Loucy (cell line): ENCODE results near the gene FSIP1.
A peak's percentile ranks its signal among the peaks of the same experiment; 100 is the strongest.

Experiments used
- H2AFZ ChIP-seq: fragments of 200-600 bp; sonication (generic); 2 replicates; pipeline ENCODE4 v1.6.0; 2016; ENCODE audit warnings: antibody characterized with exemption, mild to moderate bottlenecking, low read length, moderate library complexity
- H3F3A ChIP-seq: fragments of 200-600 bp; 2 replicates; pipeline ENCODE4 v1.6.0; 2016; ENCODE audit warnings: antibody characterized with exemption, low read depth, mild to moderate bottlenecking
- H3K27me3 ChIP-seq: fragments of 200-600 bp; sonication (generic); 2 replicates; pipeline ENCODE4 v1.6.1; 2014; ENCODE audit warnings: low read length, mild to moderate bottlenecking; ENCODE audit not compliant: insufficient read depth, poor library complexity, severe bottlenecking
- H3K36me3 ChIP-seq: fragments of 200-600 bp; sonication (generic); 2 replicates; pipeline ENCODE4 v1.6.1; 2016; ENCODE audit warnings: low read length; ENCODE audit not compliant: insufficient read depth
- H3K4me1 ChIP-seq: fragments of 200-600 bp; sonication (generic); 2 replicates; pipeline ENCODE4 v1.5.1; 2014; ENCODE audit warnings: low read length, mild to moderate bottlenecking; ENCODE audit not compliant: insufficient read depth, poor library complexity, severe bottlenecking
- H3K4me2 ChIP-seq: fragments of 200-600 bp; sonication (generic); 2 replicates; pipeline ENCODE4 v1.6.0; 2014; ENCODE audit warnings: antibody characterized with exemption, low read length, low read depth, mild to moderate bottlenecking; ENCODE audit not compliant: poor library complexity, severe bottlenecking
- H3K4me3 ChIP-seq: fragments of 200-600 bp; sonication (generic); 2 replicates; pipeline ENCODE4 v1.5.1; 2014; ENCODE audit warnings: low read length, mild to moderate bottlenecking, mixed read lengths; ENCODE audit not compliant: poor library complexity, severe bottlenecking
- H3K79me2 ChIP-seq: fragments of 200-600 bp; sonication (generic); 2 replicates; pipeline ENCODE4 v1.6.1; 2014; ENCODE audit warnings: low read length; ENCODE audit not compliant: insufficient read depth
- H3K9ac ChIP-seq: fragments of 200-600 bp; sonication (generic); 2 replicates; pipeline ENCODE4 v1.6.0; 2014; ENCODE audit warnings: mild to moderate bottlenecking, low read depth, low read length, moderate library complexity; ENCODE audit not compliant: poor library complexity, severe bottlenecking
- H3K9me2 ChIP-seq: fragments of 200-600 bp; sonication (generic); replicated peaks from 2 replicates; pipeline ENCODE4 v1.6.1; 2016; ENCODE audit warnings: low read depth, low read length, mixed read lengths
- H3K9me3 ChIP-seq: fragments of 200-600 bp; sonication (generic); 2 replicates; pipeline ENCODE4 v1.6.1; 2014; ENCODE audit warnings: mild to moderate bottlenecking, antibody characterized with exemption, low read length, low read depth; ENCODE audit not compliant: insufficient read depth
- H4K20me1 ChIP-seq: fragments of 200-600 bp; sonication (generic); 2 replicates; pipeline ENCODE4 v1.6.0; 2014; ENCODE audit warnings: antibody characterized with exemption, low read length, mild to moderate bottlenecking; ENCODE audit not compliant: insufficient read depth, poor library complexity, severe bottlenecking
- EZH2phosphoT487 ChIP-seq: fragments of 200-600 bp; IDR thresholded peaks from 2 replicates; pipeline ENCODE4 v1.6.1; 2018; ENCODE audit warnings: antibody characterized with exemption, mild to moderate bottlenecking, moderate library complexity, borderline replicate concordance
- TF ChIP-seq, protein P1 (sequence below): fragments of 200-600 bp; sonication (generic); conservative IDR thresholded peaks from 2 replicates; pipeline ENCODE4 v1.5.1; 2014; ENCODE audit warnings: mild to moderate bottlenecking, antibody characterized with exemption, low read length

FSIP1 gene

DNA sequence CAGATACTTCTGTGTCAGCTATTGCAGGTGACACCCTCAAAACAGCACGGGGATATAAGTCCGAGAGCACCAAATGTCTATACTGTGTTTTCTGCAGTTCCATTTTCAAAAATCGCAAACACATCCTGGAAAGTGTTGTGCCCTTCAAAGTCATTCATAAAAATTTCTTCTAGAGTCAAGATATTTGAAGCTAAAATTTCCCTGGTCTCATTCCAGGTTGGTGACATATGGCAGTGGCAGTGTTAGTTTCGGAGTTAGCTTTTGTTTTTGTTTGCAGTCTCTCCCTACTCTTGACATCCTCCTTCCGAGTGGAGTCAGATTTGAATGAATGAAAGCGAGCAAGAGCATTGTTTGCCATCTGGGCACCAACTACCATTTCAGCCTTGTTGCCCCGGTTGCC lies 3.2 kb upstream of the FSIP1 start:
- Histone ChIP-seq H2AFZ (no peak overlapping the region), H3K4me3 (peak overlapping the region; percentile 81), H3K36me3 (no peaks in the 10 kb centered on the region), H3K79me2 (peaks cover 27% of the 10 kb centered on the region), H3K9me2 (no peaks in the 10 kb centered on the region), H3F3A (no peaks in the 10 kb centered on the region), H3K9ac (peak overlapping the region; percentile 15), H3K9me3 (no peaks in the 10 kb centered on the region), H3K4me2 (peak overlapping the region; percentile 86), H3K4me1 (peaks cover 77% of the 10 kb centered on the region), H3K27me3 (no peaks in the 10 kb centered on the region), H4K20me1 (no peaks in the 10 kb centered on the region)
- no peak for TF ChIP-seq EZH2phosphoT487
- TF ChIP-seq, protein P1, sequence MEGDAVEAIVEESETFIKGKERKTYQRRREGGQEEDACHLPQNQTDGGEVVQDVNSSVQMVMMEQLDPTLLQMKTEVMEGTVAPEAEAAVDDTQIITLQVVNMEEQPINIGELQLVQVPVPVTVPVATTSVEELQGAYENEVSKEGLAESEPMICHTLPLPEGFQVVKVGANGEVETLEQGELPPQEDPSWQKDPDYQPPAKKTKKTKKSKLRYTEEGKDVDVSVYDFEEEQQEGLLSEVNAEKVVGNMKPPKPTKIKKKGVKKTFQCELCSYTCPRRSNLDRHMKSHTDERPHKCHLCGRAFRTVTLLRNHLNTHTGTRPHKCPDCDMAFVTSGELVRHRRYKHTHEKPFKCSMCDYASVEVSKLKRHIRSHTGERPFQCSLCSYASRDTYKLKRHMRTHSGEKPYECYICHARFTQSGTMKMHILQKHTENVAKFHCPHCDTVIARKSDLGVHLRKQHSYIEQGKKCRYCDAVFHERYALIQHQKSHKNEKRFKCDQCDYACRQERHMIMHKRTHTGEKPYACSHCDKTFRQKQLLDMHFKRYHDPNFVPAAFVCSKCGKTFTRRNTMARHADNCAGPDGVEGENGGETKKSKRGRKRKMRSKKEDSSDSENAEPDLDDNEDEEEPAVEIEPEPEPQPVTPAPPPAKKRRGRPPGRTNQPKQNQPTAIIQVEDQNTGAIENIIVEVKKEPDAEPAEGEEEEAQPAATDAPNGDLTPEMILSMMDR, result no peak

DNA sequence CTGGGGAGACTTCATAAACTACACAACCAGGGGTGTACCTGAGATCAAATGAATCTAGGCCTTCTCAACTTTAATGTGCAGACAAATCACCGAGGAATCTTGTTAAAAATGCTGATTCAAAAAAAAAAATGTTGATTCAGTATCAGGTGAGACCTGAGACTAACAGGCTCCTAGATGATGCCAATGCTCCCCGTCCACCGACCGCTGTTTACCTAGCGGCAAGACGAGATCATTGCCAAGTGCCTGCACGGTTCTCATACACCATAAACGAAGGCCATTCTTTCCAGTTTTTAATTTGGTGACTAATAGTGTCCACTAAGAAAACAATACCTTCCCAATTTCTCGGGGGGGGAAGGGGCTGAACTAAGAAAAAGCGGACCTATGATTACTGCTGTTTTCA lies 2.5 kb upstream of the FSIP1 start:
- Histone ChIP-seq H3K27me3 (no peaks in the 10 kb centered on the region), H3K36me3 (no peaks in the 10 kb centered on the region), H3K9me3 (no peaks in the 10 kb centered on the region), H3K4me3 (peak overlapping the region; percentile 81), H3K9ac (peak overlapping the region; percentile 80), H3K9me2 (no peaks in the 10 kb centered on the region), H3K79me2 (peaks cover 27% of the 10 kb centered on the region), H4K20me1 (no peaks in the 10 kb centered on the region), H3K4me2 (peak overlapping the region; percentile 86), H2AFZ (no peak overlapping the region), H3K4me1 (peaks cover 76% of the 10 kb centered on the region), H3F3A (no peaks in the 10 kb centered on the region)
- TF ChIP-seq, protein P1, result no peak
- no peak for TF ChIP-seq EZH2phosphoT487

DNA sequence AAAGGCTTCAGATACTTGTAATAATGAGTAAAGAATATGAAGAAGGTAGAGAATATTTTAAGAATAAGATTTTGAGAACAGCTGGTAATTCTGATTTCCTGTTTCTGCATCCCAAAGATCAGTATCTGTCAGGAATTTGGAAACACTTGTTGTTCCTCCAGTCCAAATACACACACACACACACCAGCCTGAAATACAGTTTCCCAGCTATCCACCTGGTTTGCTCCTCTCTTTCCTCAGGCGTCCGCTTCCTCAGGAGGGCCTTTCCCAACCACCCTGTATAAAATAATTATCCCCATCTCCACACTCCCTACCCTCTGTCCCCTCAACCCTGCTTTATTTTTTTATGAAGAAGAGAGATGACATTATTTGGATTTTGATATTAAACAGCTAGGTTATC lies 2.0 kb upstream of the FSIP1 start:
- Histone ChIP-seq H3K9ac (peak overlapping the region; percentile 80), H4K20me1 (no peaks in the 10 kb centered on the region), H3K27me3 (no peaks in the 10 kb centered on the region), H3K4me2 (peak overlapping the region; percentile 86), H3K9me3 (no peaks in the 10 kb centered on the region), H2AFZ (no peak overlapping the region), H3F3A (no peaks in the 10 kb centered on the region), H3K4me3 (peak overlapping the region; percentile 81), H3K9me2 (no peaks in the 10 kb centered on the region), H3K4me1 (peaks cover 72% of the 10 kb centered on the region), H3K79me2 (peaks cover 27% of the 10 kb centered on the region), H3K36me3 (no peaks in the 10 kb centered on the region)
- TF ChIP-seq, protein P1, result no peak
- TF ChIP-seq EZH2phosphoT487, result no peak
